ENCODE results near the gene GUCA1A.

GRCh38 chr6:42148058-42148457 lies 25.1 kb upstream of the GUCA1A start:
- no peak for TF ChIP-seq POLR2AphosphoS5 (IDR thresholded peaks at IDR 0.05; ENCODE audit: low read depth, low read length)
- TF ChIP-seq, protein P1, sequence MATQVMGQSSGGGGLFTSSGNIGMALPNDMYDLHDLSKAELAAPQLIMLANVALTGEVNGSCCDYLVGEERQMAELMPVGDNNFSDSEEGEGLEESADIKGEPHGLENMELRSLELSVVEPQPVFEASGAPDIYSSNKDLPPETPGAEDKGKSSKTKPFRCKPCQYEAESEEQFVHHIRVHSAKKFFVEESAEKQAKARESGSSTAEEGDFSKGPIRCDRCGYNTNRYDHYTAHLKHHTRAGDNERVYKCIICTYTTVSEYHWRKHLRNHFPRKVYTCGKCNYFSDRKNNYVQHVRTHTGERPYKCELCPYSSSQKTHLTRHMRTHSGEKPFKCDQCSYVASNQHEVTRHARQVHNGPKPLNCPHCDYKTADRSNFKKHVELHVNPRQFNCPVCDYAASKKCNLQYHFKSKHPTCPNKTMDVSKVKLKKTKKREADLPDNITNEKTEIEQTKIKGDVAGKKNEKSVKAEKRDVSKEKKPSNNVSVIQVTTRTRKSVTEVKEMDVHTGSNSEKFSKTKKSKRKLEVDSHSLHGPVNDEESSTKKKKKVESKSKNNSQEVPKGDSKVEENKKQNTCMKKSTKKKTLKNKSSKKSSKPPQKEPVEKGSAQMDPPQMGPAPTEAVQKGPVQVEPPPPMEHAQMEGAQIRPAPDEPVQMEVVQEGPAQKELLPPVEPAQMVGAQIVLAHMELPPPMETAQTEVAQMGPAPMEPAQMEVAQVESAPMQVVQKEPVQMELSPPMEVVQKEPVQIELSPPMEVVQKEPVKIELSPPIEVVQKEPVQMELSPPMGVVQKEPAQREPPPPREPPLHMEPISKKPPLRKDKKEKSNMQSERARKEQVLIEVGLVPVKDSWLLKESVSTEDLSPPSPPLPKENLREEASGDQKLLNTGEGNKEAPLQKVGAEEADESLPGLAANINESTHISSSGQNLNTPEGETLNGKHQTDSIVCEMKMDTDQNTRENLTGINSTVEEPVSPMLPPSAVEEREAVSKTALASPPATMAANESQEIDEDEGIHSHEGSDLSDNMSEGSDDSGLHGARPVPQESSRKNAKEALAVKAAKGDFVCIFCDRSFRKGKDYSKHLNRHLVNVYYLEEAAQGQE (IDR thresholded peaks at IDR 0.05; ENCODE audit: insufficient read depth in 1 of 2, low read depth in 2 of 2, low read length in 2 of 2), result peak in 1 of 2 experiments; percentile 49; a peak in 1 of 4 replicates

Measured in PFSK-1 (cell line).